Measurements from ENCODE around the gene PKM.

Gene PKM

GRCh38 chr15:72233769-72234168 lies 2.8 kb upstream of the PKM start:
- DNase-seq, result no peak

GRCh38 chr15:72231833-72232478 lies 966 bp upstream of the PKM start:
- no peak for DNase-seq

- DNase-seq, result peak; percentile 96
Observed at GRCh38 chr15:72230197-72231065, 559 bp downstream of the PKM start.

GRCh38 chr15:72229947-72230196 lies 1.1 kb downstream of the PKM start:
- DNase-seq, result no peak

GRCh38 chr15:72229076-72229946 lies 1.7 kb downstream of the PKM start:
- no peak for DNase-seq

GRCh38 chr15:72227720-72228119 lies 3.3 kb downstream of the PKM start:
- no peak for DNase-seq

GRCh38 chr15:72227192-72227586 lies 3.8 kb downstream of the PKM start:
- DNase-seq, result no peak

GRCh38 chr15:72223278-72223677 lies 7.7 kb downstream of the PKM start:
- DNase-seq, result no peak

- DNase-seq, result no peak
Observed at GRCh38 chr15:72222393-72222792, 8.6 kb downstream of the PKM start.

- no peak for DNase-seq
Observed at GRCh38 chr15:72220687-72221086, 10.3 kb downstream of the PKM start.

GRCh38 chr15:72217216-72217615 lies 13.8 kb downstream of the PKM start:
- DNase-seq, result no peak

GRCh38 chr15:72216079-72216478 lies 14.9 kb downstream of the PKM start:
- DNase-seq, result no peak

- no peak for DNase-seq
Observed at GRCh38 chr15:72207558-72208085, 23.4 kb downstream of the PKM start.

GRCh38 chr15:72206677-72207000 lies 24.4 kb downstream of the PKM start:
- DNase-seq, result no peak

GRCh38 chr15:72205896-72206676 lies 24.9 kb downstream of the PKM start:
- DNase-seq, result no peak

GRCh38 chr15:72205273-72205672 lies 25.7 kb downstream of the PKM start:
- no peak for DNase-seq

GRCh38 chr15:72203507-72203837 lies 27.5 kb downstream of the PKM start:
- DNase-seq, result peak; percentile 85

- DNase-seq, result no peak
Observed at GRCh38 chr15:72202801-72203506, 28.0 kb downstream of the PKM start.

GRCh38 chr15:72202302-72202701 lies 28.7 kb downstream of the PKM start:
- DNase-seq, result no peak

GRCh38 chr15:72201391-72201921 lies 29.5 kb downstream of the PKM start:
- no peak for DNase-seq

GRCh38 chr15:72200395-72201237 lies 30.4 kb downstream of the PKM start:
- no peak for DNase-seq
